WTC11 (cell line): ENCODE measurements around the gene ACSBG1.

ENCODE experiments used
- CREB1 ChIP-seq: sonication (generic); formaldehyde crosslinking; IDR thresholded peaks from 2 replicates; pipeline ENCODE4 v1.8.0; 2023; ENCODE audit warnings: mild to moderate bottlenecking, missing genetic modification reagents
- ELF4 ChIP-seq: sonication (generic); formaldehyde crosslinking; IDR thresholded peaks from 2 replicates; pipeline ENCODE4 v1.8.1; 2022; ENCODE audit warnings: low read depth, mild to moderate bottlenecking, moderate library complexity, missing genetic modification reagents
- NFYB ChIP-seq: sonication (generic); formaldehyde crosslinking; conservative IDR thresholded peaks from 2 replicates; pipeline ENCODE4 v1.8.0; 2022; ENCODE audit warnings: low read depth, missing genetic modification reagents
- TF ChIP-seq, protein P1 (sequence below): fragments of 200-600 bp; IDR thresholded peaks from 2 replicates; pipeline ENCODE4 v1.8.0; 2022; ENCODE audit warnings: antibody characterized with exemption
- TF ChIP-seq, protein P2 (sequence below): sonication (generic); formaldehyde crosslinking; IDR thresholded peaks from 2 replicates; pipeline ENCODE4 v1.8.0; 2022; ENCODE audit warnings: mild to moderate bottlenecking, missing genetic modification reagents
- TF ChIP-seq, protein P3 (sequence below): sonication (generic); formaldehyde crosslinking; conservative IDR thresholded peaks from 2 replicates; pipeline ENCODE4 v1.8.1; 2022; ENCODE audit warnings: mild to moderate bottlenecking, missing genetic modification reagents

DNA sequence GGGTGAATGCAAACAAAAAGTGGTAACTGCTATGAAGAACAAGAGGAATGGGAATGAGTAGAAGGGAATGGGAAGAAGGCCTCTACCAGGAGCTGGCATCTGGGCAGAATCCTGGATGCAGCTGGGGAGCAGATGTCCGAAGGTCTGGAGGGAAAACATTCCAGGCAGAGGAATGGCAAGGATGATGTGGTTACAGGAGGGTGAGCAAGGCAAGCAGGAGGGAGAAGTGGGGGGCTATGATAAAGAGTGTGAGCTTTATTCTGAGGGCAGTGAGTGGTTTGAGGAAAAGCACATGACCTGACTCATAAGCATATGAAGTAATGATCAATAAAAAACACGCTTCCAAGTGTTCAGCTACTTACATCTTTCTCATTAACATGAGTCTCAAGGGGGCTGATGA lies 48.0 kb upstream of the ACSBG1 start:
- TF ChIP-seq, protein P1, sequence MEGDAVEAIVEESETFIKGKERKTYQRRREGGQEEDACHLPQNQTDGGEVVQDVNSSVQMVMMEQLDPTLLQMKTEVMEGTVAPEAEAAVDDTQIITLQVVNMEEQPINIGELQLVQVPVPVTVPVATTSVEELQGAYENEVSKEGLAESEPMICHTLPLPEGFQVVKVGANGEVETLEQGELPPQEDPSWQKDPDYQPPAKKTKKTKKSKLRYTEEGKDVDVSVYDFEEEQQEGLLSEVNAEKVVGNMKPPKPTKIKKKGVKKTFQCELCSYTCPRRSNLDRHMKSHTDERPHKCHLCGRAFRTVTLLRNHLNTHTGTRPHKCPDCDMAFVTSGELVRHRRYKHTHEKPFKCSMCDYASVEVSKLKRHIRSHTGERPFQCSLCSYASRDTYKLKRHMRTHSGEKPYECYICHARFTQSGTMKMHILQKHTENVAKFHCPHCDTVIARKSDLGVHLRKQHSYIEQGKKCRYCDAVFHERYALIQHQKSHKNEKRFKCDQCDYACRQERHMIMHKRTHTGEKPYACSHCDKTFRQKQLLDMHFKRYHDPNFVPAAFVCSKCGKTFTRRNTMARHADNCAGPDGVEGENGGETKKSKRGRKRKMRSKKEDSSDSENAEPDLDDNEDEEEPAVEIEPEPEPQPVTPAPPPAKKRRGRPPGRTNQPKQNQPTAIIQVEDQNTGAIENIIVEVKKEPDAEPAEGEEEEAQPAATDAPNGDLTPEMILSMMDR, result no peak
- TF ChIP-seq, protein P2, sequence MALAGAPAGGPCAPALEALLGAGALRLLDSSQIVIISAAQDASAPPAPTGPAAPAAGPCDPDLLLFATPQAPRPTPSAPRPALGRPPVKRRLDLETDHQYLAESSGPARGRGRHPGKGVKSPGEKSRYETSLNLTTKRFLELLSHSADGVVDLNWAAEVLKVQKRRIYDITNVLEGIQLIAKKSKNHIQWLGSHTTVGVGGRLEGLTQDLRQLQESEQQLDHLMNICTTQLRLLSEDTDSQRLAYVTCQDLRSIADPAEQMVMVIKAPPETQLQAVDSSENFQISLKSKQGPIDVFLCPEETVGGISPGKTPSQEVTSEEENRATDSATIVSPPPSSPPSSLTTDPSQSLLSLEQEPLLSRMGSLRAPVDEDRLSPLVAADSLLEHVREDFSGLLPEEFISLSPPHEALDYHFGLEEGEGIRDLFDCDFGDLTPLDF (CRISPR knock-in tag), result no peak
- TF ChIP-seq ELF4 (CRISPR knock-in tag), result no peak
- TF ChIP-seq NFYB (CRISPR knock-in tag), result no peak
- TF ChIP-seq CREB1 (CRISPR knock-in tag), result no peak
- TF ChIP-seq, protein P3, sequence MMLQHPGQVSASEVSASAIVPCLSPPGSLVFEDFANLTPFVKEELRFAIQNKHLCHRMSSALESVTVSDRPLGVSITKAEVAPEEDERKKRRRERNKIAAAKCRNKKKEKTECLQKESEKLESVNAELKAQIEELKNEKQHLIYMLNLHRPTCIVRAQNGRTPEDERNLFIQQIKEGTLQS, result no peak
